GM18526 (cell line): Measurements from ENCODE around the gene CSNK2A3.

Source experiments
- POLR2A ChIP-seq: IDR thresholded peaks from 3 replicates; pipeline ENCODE4 v1.6.1; 2011; ENCODE audit not compliant: insufficient read length; ENCODE audit errors: extremely low read depth

The CSNK2A3 gene

DNA sequence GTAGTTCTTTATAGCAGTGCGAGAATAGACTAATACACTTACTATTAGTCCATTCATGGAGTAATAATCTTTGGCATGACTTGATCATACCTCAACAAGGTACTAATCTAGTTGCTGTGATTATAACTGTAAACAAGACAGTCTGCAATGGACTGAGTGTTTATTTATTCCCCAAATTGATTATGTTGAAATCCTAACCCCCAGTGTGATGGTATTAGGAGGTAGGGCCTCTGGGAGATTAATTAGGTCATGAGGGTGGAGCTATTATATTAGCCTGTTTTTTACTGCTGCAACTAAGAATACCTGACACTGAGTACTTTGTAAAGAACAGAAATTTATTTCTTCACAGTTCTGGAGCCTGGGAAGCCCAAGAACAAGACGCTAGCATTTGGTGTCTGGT, 30.9 kb upstream of the CSNK2A3 start:
- TF ChIP-seq POLR2A: no peak

DNA sequence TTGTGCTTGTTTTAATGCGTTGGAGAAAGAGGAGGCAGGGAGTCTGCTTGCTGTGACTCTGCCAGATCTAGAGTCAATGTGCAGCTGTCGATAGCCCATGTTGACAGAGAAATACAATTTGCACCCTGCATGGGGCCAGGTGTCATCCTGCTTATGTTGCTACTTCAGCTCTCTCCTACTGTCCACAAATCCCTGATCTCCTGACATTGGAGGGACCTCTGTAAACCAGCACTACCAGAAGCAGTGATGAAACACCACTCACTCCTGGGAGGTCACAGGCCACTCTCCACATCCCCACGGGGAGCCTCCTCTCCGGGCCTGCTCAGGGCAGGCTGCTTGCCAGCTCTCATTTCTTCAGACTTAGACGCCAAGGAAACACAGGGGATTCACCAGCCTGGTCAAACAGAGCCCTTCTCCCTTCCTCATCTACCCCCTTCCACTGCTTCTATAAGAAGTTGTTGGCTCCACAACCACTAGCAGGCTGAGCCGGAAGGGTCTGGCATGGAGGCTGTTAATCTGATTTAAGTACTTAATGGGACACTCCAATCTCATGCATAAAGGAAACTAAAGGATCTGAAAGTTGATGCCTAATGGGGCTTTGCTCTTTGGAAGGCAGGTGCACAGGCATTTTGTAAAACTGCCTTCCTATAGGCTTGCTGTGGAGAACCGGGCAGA, 29.9 kb upstream of the CSNK2A3 start:
- no peak for TF ChIP-seq POLR2A

DNA sequence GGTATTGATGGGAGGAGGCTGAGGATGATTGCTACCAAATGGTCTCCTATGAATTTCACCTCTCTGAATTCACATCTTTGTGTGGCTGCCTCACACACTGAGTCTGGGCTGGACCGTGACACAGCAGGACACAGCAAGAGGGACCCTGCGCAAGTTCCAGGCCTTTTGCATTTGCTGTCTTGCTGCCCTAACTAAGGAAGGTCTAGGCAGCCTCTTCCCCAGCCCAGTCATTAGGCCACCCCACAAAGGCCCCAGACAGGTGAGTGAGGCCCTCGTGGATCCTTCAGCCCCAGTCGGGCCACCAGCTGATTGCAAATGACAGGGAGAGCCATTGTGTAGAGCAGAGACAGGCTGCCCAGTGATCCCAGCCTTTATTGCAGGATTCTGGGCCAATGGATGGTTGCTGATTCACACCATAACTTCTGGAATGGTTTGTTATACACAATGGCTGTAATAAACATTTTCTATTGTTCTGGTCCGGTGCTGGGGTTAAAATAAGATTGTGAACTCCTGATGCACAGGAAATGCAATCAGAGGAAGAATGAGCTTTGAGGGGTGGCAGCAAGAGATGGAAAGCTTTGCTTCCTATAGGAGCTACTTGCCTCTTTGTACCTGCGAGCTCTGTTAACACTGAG, 28.5 kb upstream of the CSNK2A3 start:
- TF ChIP-seq POLR2A: no peak

DNA sequence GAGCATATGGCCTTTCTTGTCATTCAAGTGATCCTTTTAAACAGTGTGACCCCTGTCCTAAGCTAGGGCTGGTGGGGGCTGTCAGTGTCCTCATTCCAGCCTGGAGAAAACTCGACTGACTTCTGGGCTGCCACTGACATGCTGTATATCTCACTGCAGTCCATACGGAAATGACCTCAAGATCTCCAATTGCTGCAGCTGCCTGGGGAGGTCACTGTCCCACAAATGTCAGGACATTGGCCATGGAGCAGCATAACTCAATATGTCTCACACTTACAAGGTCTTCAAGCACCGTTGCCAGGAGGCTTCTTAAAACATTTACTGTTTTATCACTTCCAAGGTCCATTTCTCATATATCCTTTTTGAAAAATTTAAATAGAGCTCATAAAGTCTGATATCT, 27.8 kb upstream of the CSNK2A3 start:
- TF ChIP-seq POLR2A: no peak

DNA sequence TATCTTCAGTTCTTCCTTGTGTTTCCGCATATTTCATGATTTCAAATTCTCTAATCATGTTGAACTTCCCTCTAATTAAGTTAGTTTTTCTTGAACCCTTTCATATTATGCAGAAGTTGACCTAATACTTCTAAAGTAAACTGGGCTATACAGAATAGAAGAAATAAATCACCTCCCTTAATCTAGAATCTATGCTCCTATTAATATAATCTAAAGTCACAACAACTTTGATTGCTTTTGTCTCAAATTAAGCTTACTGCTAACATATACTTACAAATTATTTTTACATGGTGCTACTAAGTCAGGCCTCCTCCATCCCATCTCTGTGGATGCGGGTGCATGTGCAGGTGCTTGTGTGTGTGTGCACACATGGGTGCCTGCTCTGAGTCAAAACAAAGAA, 27.3 kb upstream of the CSNK2A3 start:
- no peak for TF ChIP-seq POLR2A

DNA sequence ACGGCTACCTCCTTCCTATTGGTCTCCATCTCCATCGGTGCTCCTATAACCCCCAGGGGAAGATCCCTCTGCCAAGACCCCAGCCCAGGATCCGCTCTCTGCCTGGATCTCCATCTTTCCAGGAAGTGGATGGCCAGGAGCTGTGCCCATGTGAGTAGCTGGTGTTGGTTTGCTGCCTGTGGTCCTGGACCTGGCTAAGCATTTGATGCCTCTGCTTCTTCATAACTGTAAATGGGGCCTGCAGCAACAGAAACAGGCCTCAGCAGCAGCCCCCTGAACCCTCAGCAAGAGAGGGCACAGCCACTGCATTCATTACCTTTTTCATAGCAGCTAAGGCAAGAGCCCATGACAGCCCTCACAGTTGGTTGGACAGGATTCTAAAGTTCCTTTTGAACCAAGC, 26.6 kb upstream of the CSNK2A3 start:
- no peak for TF ChIP-seq POLR2A

DNA sequence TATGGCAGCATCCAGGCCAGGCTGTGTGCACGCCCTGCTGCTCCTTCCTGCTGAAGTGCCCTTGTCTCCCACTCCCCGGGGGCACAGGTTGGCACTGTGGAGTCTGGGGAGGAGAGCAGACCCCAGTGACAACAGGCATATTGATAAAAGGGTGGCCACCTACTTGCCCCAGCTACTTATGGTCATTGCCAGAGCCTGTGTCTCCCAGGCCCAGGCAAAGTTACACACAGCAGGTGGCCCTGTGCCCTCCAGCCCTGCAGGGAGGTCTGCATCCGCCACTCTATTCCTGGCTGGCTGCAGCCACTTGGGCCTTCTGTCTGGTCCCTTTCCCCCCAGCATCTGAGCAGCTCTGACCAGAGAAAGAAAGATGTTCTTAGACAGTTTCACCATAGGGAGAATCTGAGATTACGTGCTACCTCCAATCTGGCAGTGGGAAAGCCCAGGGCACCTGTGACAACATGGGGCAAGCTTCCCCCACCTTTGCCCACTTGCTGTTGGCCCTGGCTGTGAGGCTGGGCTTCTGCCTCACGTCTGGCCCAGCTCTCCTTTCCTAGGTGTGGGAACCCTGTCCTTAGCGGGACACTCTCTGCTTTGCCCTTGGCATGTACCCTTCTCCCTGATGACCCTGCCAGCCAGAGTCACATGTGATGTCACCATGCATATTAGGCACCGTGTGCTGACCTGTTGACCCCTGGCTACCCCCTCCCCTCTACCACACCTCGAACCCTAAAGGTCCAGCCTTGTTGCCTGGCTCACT, 25.3 kb upstream of the CSNK2A3 start:
- no peak for TF ChIP-seq POLR2A

DNA sequence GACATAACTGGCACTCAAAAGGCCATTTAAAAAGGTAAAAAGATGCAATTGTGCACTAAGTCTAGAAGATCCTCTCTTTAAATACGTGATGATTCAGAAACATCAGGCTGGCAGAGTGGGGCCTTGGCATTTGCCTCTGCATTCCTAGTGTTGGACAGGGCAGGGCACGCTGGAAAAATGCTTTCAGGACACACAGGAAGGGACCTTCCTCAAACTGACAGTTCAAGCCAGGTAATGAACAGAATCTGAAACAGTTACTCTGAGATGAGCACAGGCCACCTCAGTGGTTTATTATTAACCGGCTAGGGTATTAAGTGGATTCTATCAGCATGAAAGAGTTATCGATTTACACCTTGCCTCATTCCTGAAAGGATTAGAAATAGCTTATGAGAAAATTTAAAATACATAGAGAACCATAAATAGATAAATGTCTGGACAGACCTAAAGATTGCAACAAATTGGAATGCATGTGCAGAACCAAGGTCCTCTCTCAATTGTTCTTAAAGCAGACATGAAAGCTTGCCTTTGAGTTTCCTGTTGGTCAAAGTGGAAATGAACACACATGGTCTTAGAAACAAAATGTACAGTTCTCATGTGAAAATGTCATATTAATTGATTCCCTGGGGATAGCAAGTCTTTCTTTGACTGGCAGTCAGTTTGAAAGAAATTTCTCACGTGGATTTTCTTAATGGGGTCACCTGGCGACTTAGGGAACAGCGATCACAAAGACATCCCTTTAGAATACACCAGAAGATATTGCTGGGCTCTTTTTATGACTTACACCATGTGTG, 21.5 kb upstream of the CSNK2A3 start:
- no peak for TF ChIP-seq POLR2A

DNA sequence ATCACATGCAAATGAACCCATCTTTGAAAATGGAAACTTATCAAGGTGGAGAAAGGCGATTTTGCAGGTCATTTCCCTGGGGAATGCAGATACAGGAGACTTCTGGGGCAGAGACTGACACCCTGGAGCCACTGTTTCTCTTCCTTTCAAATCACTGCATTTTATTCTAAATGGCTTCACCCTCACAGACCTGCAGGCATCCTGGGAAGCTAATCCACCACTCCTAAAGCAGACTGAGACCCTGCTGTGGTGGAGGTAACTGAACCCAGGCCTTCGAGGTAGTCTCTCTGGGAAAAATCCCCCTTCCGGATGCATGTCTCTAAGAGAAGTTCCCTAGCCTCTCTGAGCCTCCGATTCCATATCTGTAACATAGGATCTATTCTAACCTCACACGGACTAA, 20.9 kb upstream of the CSNK2A3 start:
- TF ChIP-seq POLR2A: no peak

DNA sequence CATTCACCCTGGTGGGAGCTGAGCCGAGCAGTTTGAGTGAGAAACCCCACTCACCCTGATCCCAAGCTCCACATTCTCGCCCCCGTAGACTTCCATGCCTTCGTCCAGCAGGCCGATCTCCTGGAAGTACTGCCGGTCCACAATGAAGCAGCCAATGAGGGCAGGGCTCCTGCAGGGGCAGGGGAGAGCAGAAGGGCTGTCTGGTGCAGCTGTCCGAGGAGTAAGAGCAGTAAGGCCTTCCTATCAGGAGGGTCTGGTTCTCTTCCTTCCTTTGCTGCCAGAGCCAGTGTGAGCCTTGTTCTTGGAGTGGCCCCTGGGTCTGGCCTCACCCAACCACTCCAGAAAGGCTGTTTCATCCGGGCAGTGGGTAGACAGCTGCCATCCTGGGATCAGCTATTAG, 19.4 kb upstream of the CSNK2A3 start:
- TF ChIP-seq POLR2A: no peak

DNA sequence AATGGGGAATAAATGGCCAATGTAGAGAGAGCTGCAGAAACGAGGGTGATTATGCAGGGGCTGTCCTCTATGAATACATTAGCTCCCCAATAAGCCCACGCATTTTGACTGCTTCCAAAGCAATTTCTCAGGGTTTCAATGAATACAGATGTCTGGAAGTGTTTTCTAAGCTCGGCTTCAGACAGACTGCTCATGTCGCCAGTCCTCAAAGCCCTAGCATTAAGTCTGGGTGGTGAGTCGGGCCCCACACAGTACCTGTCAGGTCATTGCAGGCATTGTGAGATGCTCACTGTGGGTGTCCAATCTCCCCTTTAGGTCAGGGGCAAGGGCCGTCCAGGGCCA, 17.9 kb upstream of the CSNK2A3 start:
- no peak for TF ChIP-seq POLR2A

DNA sequence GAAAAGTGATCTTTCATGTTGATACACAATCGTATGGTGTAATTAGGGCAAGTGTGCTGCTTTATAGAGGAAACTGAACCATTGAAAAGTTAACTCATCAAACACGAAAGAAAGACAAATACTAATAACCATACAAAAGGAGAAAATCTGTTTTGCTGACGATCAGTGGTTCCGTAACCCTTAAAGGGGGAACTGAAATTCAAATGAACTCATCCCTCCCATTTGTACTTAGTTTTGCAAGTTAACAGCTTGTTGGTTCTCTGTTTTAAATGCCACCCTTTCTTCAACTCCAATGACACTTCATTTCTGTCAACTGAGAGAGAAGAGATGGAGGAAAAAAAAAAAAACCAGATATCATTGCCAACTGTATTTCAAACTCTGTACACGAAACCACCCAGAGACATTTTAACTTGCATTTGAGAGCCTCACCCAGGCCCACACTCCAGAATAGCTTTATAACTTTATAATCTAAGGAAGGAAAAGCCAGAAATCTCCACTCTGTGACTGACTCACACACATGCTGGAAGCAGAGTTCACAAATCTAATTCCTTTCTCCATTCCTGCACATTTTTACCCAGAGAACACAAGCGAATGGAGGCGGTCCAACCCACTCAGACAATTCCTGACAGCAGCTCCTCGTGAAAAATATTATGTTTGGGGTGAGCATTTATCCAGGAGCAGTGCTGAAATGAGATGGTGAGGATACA, 17.4 kb upstream of the CSNK2A3 start:
- no peak for TF ChIP-seq POLR2A

DNA sequence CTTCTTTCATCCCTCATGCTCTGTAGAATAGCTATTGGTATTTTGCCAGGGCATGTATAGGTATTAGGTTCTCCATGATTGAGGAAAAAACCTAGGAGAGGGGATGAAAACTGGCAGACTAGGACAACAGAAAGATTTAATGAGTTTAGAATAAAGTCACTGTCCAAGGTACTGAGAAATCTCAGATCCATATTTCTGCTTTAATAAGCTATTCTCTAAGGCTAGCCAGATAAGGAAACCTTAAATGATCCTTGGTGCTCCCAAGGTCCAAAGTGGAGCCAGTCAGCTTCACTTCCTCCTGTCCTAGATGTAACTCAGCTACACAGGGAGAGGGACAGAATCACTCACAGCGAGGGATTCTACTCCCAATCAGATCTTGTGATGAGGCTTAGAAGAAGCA, 13.7 kb upstream of the CSNK2A3 start:
- no peak for TF ChIP-seq POLR2A

DNA sequence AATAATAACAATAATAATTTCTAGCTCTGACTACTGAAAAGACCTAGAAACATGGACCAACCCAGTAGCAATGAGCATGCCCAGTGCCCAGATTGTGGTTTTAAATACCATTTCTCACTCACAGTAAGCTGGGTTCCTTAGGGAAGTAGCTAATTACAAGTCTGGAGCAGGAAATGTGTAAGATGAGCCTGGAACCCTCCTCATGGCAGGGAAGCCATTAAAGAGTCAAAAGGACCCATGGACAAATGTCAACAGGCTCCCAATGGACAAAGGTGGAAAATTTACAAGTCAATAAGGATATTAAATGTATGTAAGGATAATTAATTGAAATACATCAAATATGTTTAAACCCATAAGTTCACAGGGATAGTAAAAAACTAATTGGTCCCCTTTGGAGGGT, 10.6 kb upstream of the CSNK2A3 start:
- TF ChIP-seq POLR2A: no peak

DNA sequence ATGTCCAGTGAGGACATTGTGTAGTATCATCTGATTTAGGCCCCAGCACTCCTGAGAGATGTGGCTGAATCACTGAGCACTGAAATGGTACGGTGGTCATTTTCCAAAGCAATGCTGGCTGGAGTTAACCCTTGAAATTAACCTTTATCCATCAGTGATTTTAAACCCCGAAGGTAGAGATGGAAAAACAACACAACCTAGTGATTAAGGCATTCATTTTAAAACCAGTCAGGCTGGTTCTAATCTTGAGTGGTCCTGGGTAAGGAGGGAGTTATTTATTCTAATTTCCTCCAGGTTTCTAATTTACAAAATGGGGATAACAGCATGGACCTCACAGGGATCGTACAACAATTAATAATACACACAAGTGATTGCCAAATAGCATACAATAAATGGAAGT, 6.6 kb upstream of the CSNK2A3 start:
- TF ChIP-seq POLR2A: no peak
